HepG2 (cell line): ENCODE results near the gene ITCH. TPM values are rescaled to one million over a fixed set of nuclear protein-coding genes. Genes with fewer than 3 reads are reported as not detected.
A peak's percentile ranks its signal among the peaks of the same experiment; 100 is the strongest.

ENCODE experiments used
- CREB3 ChIP-seq: sonication (generic); formaldehyde crosslinking; IDR thresholded peaks from 2 replicates; pipeline ENCODE4 v1.5.0; 2020; ENCODE audit warnings: missing genetic modification reagents
- CSRNP1 ChIP-seq: sonication (generic); formaldehyde crosslinking; IDR thresholded peaks from 2 replicates; pipeline ENCODE4 v1.8.1; 2023; ENCODE audit warnings: mild to moderate bottlenecking, missing genetic modification reagents
- FLYWCH1 ChIP-seq: sonication (generic); formaldehyde crosslinking; IDR thresholded peaks from 2 replicates; pipeline ENCODE4 v1.8.1; 2023; ENCODE audit warnings: mild to moderate bottlenecking, missing genetic modification reagents
- FOXO4 ChIP-seq: sonication (generic); formaldehyde crosslinking; conservative IDR thresholded peaks from 2 replicates; pipeline ENCODE4 v1.8.1; 2023; ENCODE audit warnings: missing genetic modification reagents
- GRHL1 ChIP-seq: sonication (generic); formaldehyde crosslinking; conservative IDR thresholded peaks from 2 replicates; pipeline ENCODE4 v1.8.0; 2022; ENCODE audit warnings: missing genetic modification reagents
- HES4 ChIP-seq: sonication (generic); formaldehyde crosslinking; IDR thresholded peaks from 2 replicates; pipeline ENCODE4 v1.9.0; 2021; ENCODE audit warnings: mild to moderate bottlenecking, missing genetic modification reagents, borderline replicate concordance
- KLF12 ChIP-seq: sonication (generic); formaldehyde crosslinking; IDR thresholded peaks from 2 replicates; pipeline ENCODE4 v1.4.0; 2020; ENCODE audit warnings: missing genetic modification reagents, borderline replicate concordance
- MIXL1 ChIP-seq: IDR thresholded peaks from 2 replicates; pipeline ENCODE4 v1.6.1; 2016
- NFKBIZ ChIP-seq: IDR thresholded peaks from 2 replicates; pipeline ENCODE4 v1.6.1; 2018; ENCODE audit warnings: missing genetic modification reagents, missing compliant biosample characterization
- POLR2AphosphoS2 ChIP-seq: IDR thresholded peaks from 2 replicates; pipeline ENCODE4 v1.6.1; 2011; ENCODE audit warnings: low read depth, low read length, improper control_type of control experiment
- RARA ChIP-seq: IDR thresholded peaks from 2 replicates; pipeline ENCODE4 v1.6.1; 2016; ENCODE audit warnings: missing genetic modification reagents, missing compliant biosample characterization
- RFX3 ChIP-seq: IDR thresholded peaks from 2 replicates; pipeline ENCODE4 v1.6.1; 2016; ENCODE audit warnings: missing biosample characterization, missing genetic modification reagents
- SIN3B ChIP-seq: fragments of 150-350 bp; IDR thresholded peaks from 2 replicates; pipeline ENCODE4 v1.6.1; 2014; ENCODE audit warnings: low read length
- THAP11 ChIP-seq: IDR thresholded peaks from 2 replicates; pipeline ENCODE4 v1.6.1; 2016; ENCODE audit warnings: missing biosample characterization, missing genetic modification reagents
- THYN1 ChIP-seq: sonication (generic); formaldehyde crosslinking; IDR thresholded peaks from 2 replicates; pipeline ENCODE4 v1.8.1; 2023; ENCODE audit warnings: low read depth, mild to moderate bottlenecking, moderate library complexity, missing genetic modification reagents, borderline replicate concordance
- ZNF230 ChIP-seq: sonication (generic); formaldehyde crosslinking; IDR thresholded peaks from 2 replicates; pipeline ENCODE4 v1.4.0; 2020; ENCODE audit warnings: mild to moderate bottlenecking, missing genetic modification reagents
- ZNF264 ChIP-seq: sonication (generic); formaldehyde crosslinking; IDR thresholded peaks from 2 replicates; pipeline ENCODE4 v1.4.0; 2020; ENCODE audit warnings: missing genetic modification reagents
- ZNF44 ChIP-seq: sonication (generic); formaldehyde crosslinking; IDR thresholded peaks from 2 replicates; pipeline ENCODE4 v1.5.1; 2020; ENCODE audit warnings: mild to moderate bottlenecking, missing genetic modification reagents
- ZNF549 ChIP-seq: sonication (generic); formaldehyde crosslinking; IDR thresholded peaks from 2 replicates; pipeline ENCODE4 v1.5.0; 2020; ENCODE audit warnings: missing genetic modification reagents
- ZSCAN22 ChIP-seq: sonication (generic); formaldehyde crosslinking; IDR thresholded peaks from 2 replicates; pipeline ENCODE4 v1.4.0; 2020; ENCODE audit warnings: mild to moderate bottlenecking, missing genetic modification reagents
- ZXDC ChIP-seq: sonication (generic); formaldehyde crosslinking; IDR thresholded peaks from 2 replicates; pipeline ENCODE4 v1.5.0; 2020; ENCODE audit warnings: mild to moderate bottlenecking, missing genetic modification reagents
- polyA plus RNA-seq, 8 experiments: library from polyadenylated mRNA; depleted of rRNA in 3 of 8; stranded (reverse) in 7 of 8; unstranded in 1 of 8; fragments of >200 nt; fragmentation: Illumina TruSeq in 4 of 8; extraction: Trizol in 4 of 8; gene quantifications; 2 replicates each; pipeline versions ENCODE4 v1.2.1 to v1.2.3, GENCODE V29; 2011 to 2016; ENCODE audit warnings: low read depth in 4 of 8, missing spikeins in 1 of 8, mixed read lengths in 1 of 8; ENCODE audit not compliant: insufficient read depth in 1 of 8
- total RNA-seq, 5 experiments: library from RNA; depleted of rRNA; stranded (reverse); fragments of >200 nt; fragmentation: Illumina TruSeq; extraction: Trizol; gene quantifications; 2 replicates each; pipeline ENCODE4 v1.2.3, GENCODE V29; 2016; ENCODE audit warnings: low read depth in 1 of 5

ITCH gene
- total and polyA plus RNA-seq, 2 of the 13 experiments (the other 11 are each of a cell fraction or from before 2014, with no cell fraction given) = 20.5 to 112 TPM

GRCh38 chr20:34516247-34517113, 153.4 kb downstream of the ITCH start, which contains the start of gene DYNLRB1 (continued):
- TF ChIP-seq ZXDC (CRISPR knock-in tag) (peak; percentile 80; the same call in 1 of the 2 replicates), NFKBIZ (CRISPR knock-in tag) (0 out of 2 replicates have a peak, but pooled peaks have one; percentile 76), POLR2AphosphoS2 (peak; percentile 66; the same call in 1 of the 2 replicates), ZSCAN22 (CRISPR knock-in tag) (no peak), KLF12 (CRISPR knock-in tag) (peak; percentile 93; the same call in 1 of the 2 replicates), CSRNP1 (peak; percentile 98), MIXL1 (peak; percentile 61), ZNF549 (CRISPR knock-in tag) (no peak), THYN1 (CRISPR knock-in tag) (no peak), ZNF230 (CRISPR knock-in tag) (no peak), FOXO4 (CRISPR knock-in tag) (peak; percentile 82; the same call in 1 of the 2 replicates), ZNF264 (peak; percentile 75), CREB3 (CRISPR knock-in tag) (peak; percentile 44; the same call in 1 of the 2 replicates), ZNF44 (CRISPR knock-in tag) (peak; percentile 78; the same call in 1 of the 2 replicates), FLYWCH1 (CRISPR knock-in tag) (peak; percentile 80; the same call in 1 of the 2 replicates), HES4 (CRISPR knock-in tag) (peak; percentile 89; the same call in 1 of the 2 replicates), RFX3 (CRISPR knock-in tag) (peak; percentile 48), SIN3B (no peak; the same call in 1 of the 2 replicates), RARA (CRISPR knock-in tag) (peak; percentile 67; the same call in 1 of the 2 replicates), THAP11 (peak; percentile 88), GRHL1 (CRISPR knock-in tag) (no peak)
